ENCODE measurements around the gene ATP1A4.

The ATP1A4 gene

GRCh38 chr1:160206421-160207117 lies 55.2 kb downstream of the ATP1A4 start:
- peak; percentile 77 for DNase-seq (ENCODE audit: low read depth)

DNA sequence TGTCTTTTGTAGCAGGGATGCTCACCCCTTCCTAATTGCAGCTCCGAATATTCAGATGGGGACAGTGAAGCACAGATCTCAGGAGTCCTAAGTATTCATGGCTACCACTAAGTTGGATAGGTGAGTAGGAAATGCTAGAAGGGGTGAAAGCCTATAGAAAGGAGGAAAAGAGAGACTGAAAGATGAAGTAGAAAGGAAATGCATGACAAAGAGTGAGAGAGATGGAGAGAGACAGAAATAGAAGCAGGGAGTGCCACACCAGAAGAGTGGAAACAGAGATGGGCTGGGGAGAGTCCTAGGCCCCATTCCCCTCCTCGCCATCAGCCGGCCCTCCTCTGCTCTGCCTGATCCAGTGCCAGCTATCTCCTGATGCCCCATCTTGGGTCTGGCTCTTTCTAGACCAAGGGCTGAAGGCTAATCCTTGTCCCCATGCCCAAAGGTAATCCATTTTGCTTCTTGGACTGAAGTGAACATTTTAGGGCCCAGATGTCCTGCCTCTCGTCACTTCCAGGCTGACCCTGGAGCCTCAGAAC lies 55.8 kb downstream of the ATP1A4 start:
- DNase-seq (ENCODE audit: low read depth), result no peak

DNA sequence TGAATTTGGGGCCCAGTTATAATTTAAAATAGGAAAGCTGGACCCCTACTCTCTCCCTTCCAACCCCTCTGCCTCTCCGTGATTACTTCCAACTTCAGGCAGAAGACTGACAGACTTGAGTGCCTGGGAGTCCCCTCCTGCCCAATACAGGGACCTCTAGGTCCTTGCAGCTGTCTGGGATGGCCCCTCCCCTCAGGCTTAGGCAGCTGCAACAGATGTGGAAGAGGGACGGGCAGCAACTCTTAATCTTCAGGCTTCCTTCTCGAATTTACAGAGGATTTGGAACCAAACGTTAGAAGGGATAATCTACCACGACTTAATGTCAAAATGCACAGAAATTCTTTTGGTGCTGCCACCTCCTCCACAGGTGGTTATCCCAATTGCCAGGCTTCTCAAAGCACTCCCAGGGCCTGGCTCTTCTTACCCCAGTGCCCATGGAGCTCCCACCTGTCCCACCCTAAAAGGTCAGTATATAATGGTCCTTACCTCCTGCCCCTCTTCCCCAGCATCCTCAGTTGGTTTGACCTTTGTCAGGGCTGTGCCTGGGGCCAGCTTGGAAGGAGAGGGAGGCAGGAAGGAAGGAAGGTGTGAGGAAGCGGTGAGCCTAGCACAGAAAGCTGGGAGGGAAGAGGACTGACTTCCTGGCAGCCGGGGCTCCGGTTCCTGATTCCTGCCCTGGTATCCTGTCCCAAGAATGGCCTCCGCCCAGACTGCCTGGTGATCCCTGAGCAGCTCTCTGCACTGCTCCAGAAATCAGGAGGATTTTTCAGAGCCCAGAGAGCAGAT lies 56.6 kb downstream of the ATP1A4 start:
- DNase-seq (ENCODE audit: low read depth), result no peak

- DNase-seq (ENCODE audit: low read depth), result no peak
Observed at GRCh38 chr1:160208557-160209320, 57.3 kb downstream of the ATP1A4 start.

GRCh38 chr1:160209321-160210046 lies 58.1 kb downstream of the ATP1A4 start:
- no peak for DNase-seq (ENCODE audit: low read depth)

- no peak for DNase-seq (ENCODE audit: low read depth)
Observed at GRCh38 chr1:160210561-160210960, 59.2 kb downstream of the ATP1A4 start.

DNA sequence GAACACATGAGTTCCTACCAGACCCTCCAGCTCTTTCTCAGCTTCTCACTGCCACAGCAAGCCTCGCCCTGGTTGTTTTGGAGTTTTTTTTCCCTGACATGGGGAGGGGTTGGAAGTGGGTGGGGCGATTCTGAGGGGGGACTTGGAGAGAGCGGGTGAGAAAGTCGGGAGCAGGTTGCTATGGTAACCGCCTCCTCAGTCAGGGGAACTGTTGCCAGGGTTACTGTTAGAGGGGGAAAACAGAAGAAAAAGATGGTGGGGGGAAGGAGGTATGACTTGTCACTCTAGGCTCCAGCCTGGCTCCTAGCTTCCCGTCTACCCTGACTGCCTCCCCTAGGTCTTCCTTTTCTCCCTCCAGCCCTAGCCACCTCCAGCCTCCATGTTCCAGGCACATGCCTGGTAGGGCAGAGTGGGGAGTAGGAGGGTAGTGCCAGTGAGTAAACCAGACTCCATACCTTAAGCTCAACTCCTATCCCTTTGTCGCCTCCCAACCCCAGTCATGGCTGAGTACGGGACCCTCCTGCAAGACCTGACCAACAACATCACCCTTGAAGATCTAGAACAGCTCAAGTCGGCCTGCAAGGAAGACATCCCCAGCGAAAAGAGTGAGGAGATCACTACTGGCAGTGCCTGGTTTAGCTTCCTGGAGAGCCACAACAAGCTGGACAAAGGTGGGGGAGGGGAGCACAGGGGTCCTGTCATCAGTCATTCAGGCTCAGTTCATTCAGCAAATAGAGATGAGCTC lies 59.8 kb downstream of the ATP1A4 start:
- no peak for DNase-seq (ENCODE audit: low read depth)

- no peak for DNase-seq (ENCODE audit: low read depth)
Observed at GRCh38 chr1:160214481-160215140, 63.2 kb downstream of the ATP1A4 start.

DNA sequence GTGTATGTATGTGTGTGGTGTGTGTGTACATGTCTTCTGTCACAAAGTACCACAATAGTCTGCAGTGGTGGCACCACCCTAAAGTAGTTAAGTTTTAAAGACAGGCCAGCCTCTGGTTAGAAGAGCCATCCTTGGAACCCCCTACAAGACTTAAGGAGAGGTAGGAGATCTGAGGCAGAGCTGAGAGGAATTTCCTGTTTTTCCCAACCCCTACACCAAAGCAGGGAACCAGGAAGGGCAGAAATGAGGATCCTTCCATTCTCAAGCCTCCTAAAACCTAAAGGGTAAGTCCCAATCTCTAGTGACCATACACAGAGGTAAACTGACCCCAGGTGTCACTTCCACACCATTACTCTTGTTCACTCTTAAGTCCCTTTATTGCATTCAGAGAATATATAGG lies 64.9 kb downstream of the ATP1A4 start:
- DNase-seq (ENCODE audit: low read depth), result no peak

- no peak for DNase-seq (ENCODE audit: low read depth)
Observed at GRCh38 chr1:160217481-160218051, 66.2 kb downstream of the ATP1A4 start.

DNA sequence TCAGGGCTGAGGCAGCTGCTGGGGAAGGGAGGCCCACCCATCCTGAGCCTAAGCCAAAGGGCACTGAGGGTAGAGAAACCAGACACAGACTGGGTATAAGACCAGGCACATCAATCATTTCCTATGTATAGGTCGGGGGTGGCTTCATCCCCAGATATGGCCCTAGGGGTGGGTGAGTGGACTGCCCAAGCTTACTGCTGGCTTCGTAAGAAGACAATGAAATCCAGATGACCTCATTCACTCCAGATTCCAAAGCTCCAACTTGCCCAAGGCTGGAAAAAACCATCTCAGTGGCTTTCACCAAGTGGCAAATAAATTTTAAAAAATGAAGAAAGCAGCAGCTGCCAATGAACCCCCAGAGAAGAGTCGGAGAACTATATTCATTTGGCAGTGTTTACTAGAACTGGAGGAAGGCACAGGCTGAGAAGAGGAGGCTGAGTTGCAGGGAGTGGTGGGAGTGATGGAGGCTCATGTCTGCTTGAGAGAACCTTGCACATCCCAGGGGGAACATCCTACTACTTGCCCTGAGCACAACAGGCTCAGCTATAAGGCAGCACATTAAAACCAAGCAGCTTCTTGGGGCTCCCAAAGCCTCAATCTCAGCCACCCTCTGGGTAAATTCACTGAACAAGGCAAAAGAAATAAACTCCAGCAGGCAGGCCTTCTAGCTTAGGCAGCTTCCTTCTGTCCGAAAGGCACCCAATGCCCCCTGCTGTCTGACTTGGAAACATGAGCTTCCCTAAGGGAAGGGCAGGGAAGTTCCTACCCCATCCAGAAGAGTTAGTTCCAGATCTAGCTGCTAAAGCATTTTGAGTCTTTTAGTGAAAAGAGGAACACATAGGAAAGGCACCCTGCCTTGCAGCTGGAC lies 67.9 kb downstream of the ATP1A4 start:
- peak; percentile 51 for DNase-seq (ENCODE audit: low read depth)

DNA sequence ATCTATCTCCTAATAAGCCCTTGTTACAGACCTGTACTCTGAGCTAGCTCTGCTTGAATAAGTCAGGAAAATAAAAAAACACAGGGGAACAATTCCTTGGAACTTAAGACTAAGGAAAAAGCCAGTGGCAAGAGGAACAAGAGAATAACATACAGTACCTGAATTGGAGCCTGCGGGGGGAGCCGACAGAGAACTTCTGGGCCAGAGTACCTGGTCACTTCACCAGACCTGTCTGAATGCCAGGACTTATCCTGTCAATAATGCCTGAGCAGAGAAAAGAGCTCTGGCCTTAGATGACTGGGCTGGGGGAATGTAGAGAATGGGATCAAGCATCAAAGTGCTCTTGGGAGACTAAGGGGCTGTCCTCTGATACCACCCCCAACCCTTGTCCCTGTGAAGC lies 68.9 kb downstream of the ATP1A4 start:
- no peak for DNase-seq (ENCODE audit: low read depth)

- no peak for DNase-seq (ENCODE audit: low read depth)
Observed at GRCh38 chr1:160221089-160221488, 69.7 kb downstream of the ATP1A4 start.

- no peak for DNase-seq (ENCODE audit: low read depth)
Observed at GRCh38 chr1:160222546-160222945, 71.1 kb downstream of the ATP1A4 start.

DNA sequence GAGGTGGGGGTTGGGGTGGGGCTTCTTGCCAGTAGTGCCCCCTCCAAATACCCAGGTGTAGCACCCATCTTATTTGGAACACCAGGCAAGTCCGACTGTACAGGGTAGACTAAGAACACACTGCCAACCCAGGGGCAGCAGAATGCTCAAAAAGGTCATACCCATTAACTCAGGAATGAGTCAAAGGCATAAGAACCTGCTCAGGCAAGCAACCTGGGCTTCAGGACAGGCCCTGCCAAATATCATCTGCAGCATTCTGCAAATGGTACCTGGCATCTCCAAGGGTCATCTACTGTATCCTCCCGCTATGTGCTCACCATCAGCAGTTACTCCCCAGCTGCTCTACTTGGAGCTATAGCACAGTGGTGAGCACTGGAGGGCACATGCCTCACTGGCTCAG lies 73.2 kb downstream of the ATP1A4 start:
- no peak for DNase-seq (ENCODE audit: low read depth)

DNA sequence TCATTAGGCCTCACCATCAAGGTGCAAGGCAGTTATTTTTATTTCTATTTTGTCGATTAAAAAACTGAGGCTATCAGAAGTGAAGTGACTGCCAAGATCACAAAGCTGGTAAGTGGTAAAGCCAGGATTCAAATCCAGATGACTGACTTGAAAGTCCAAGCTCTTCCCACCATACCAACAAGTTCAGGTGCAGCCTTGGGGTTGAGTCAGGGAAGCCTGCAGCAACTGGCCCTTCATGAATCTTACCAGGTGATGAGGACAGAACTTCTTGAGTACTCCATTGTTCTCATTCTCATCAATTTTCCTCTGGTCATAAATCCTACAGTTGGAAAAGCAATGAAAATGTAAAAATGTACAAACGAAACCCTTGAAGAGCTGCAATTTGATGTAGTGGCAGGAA lies 73.9 kb downstream of the ATP1A4 start:
- DNase-seq (ENCODE audit: low read depth), result no peak

DNA sequence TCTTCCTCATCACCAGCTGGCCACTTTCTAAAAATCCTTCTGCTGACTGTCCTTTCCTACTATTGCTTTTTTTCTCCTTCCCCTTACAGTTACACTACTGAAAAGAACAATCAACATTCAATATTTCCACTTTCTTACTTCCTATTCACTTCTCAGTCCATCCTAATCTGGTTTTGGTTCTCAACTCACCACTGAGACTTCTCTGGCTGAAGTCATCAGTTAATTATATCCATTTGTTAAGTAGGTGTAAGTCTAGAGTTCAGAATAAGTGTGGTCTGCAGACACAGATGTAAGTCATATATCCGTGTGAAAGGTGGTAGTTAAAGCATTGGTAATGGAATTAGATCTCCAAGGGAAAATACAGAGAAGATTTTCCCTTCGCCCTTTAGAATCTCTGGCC lies 75.2 kb downstream of the ATP1A4 start:
- DNase-seq (ENCODE audit: low read depth), result no peak

DNA sequence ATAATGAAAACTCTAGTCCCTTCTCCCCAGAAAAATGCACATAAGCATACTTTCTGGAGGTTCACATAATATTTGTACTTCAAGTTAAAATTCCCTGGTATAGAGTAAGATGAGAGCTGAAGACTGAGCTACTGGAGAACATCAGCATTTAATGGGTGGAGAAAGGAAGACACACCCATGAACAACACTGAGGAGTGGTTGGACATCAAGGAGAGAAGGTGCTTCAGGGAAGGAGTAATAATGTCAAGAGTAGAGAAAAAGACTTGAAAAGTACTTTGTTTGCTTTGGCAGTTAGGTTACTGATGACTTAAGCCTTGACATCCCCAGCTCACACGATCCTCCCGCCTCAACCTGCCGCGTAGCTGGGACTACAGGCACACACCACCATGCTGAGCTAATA lies 75.6 kb downstream of the ATP1A4 start:
- DNase-seq (ENCODE audit: low read depth), result no peak

GRCh38 chr1:160227561-160227960 lies 76.2 kb downstream of the ATP1A4 start:
- DNase-seq (ENCODE audit: low read depth), result no peak

All from GM04504 (cell line).